ENCODE measurements around the gene RNF151.
A peak's percentile ranks its signal among the peaks of the same experiment; 100 is the strongest.
"Not testable (repeated sequence)": the region's sequence is repeated elsewhere in the genome, so short reads cannot be mapped to it uniquely, and the experiment has no call there.

The RNF151 gene

DNA sequence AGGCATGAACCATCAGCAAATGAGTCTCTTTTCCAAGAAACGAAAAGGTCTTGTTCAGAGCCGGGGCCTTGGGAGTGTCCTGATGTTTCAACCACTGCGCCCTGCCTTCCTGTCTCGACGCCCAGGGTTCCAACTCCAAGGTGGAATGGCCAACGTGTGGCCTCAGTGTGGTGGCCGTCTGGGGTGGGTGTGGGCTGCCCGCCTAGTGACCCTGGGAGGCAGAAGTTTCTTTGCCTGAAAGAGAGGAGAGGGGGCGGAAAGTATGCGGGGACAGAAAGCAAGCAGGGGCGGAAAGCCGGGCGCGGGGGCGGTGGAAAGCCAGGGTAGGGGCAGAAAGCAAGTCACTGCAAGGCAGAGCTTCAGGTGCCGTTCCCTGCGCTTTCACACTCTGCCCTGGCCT lies 27.7 kb upstream of the RNF151 start:
- DNase-seq (ENCODE audit: low read depth): no peak
- no peak overlapping the region for H3K4me3 ChIP-seq (ENCODE audit: low read depth, low read length)
- TF ChIP-seq, protein P1, sequence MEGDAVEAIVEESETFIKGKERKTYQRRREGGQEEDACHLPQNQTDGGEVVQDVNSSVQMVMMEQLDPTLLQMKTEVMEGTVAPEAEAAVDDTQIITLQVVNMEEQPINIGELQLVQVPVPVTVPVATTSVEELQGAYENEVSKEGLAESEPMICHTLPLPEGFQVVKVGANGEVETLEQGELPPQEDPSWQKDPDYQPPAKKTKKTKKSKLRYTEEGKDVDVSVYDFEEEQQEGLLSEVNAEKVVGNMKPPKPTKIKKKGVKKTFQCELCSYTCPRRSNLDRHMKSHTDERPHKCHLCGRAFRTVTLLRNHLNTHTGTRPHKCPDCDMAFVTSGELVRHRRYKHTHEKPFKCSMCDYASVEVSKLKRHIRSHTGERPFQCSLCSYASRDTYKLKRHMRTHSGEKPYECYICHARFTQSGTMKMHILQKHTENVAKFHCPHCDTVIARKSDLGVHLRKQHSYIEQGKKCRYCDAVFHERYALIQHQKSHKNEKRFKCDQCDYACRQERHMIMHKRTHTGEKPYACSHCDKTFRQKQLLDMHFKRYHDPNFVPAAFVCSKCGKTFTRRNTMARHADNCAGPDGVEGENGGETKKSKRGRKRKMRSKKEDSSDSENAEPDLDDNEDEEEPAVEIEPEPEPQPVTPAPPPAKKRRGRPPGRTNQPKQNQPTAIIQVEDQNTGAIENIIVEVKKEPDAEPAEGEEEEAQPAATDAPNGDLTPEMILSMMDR (IDR thresholded peaks at IDR 0.05; ENCODE audit: low read depth, low read length, missing control alignments): no peak

GRCh38 chr16:1939833-1940232 lies 26.8 kb upstream of the RNF151 start:
- not testable (repeated sequence) for DNase-seq (ENCODE audit: low read depth); H3K4me3 ChIP-seq (ENCODE audit: low read depth, low read length)

DNA sequence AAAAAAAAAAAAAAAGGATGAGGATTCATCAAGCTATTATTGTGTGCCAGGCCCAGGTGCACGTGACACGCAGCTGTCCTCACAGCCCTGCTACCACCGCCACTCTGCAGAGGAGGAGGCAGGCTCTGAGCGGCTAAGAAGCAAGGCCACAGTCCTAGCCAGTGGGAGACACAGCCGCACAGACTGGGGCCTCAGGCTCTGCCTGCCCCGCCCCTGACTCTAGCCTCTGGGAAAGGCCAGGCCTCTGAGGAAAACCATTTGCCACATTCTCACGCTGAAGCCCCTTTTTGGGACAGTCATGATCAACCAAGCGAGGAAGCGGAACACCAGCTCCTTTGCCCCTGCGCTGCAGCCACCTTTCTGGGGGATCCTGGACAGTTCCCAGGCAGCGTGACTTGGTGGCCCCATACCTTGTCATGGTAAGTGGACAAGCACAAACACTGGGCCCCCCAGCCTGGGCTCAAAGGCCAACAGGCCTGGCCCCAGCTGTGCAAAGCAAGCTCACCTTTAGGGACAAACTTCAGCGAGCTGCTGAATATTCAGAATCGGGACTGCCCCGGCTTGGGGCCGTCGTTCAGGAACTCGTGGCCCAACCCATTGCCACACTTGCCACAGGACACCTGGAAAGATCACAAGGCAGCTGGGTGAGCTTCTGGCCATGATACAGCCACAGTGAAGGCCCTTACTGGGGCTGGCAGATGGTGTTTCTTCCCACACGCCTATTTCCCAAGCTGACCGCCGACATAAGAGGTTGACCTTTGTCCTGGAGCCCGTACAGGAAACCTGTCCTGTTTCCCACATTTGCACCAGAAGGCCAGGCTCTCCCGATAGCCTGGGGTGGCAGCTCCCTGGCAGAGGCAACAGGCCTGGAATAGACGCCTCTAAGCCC lies 26.1 kb upstream of the RNF151 start:
- H3K4me3 ChIP-seq (ENCODE audit: low read depth, low read length): no peak overlapping the region
- no peak for DNase-seq (ENCODE audit: low read depth)
- TF ChIP-seq, protein P1 (IDR thresholded peaks at IDR 0.05; ENCODE audit: low read depth, low read length, missing control alignments): no peak

DNA sequence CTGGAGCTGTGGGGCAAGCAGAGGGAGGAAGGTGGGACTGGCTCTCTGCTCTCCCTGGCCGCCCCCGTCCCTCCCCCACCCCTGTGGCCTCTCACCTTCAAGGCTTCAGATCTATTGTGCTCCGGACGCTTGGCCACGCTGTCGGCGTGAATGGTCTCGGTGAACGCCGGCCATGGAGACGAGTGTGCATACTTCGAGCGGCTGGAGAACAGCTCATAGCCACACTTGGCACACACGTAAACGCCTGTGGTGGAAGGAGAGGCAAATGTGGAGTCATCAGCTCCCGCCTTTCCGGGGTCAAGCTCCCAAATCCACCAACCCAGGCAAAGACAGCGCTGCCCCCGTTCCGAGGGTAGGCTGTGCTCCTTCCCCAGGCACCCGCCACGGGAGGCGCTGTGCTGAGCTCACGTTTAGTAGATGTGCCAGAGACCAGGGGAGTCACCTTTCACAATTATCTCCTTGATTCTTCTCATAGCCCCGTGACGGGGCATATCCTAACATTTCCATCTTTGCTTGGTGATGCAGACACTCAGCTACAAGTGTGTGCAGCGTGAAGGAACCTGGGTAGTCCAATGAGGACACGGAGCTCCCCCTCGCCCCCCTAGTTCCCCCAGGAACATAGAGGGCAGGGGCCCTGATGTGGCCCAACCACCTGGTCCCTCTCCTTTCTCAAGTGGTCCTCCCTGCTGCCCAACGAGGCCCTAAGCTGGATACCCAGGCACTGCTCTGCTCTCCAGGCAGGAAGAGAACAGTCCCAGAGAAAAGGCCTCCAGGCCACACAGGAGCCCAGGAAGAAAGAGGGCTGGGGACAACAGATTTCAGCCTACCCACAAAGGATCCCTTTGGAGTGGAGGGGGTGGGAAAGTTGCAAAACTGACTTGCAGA lies 25.3 kb upstream of the RNF151 start:
- TF ChIP-seq, protein P1 (IDR thresholded peaks at IDR 0.05; ENCODE audit: low read depth, low read length, missing control alignments): no peak
- no peak for DNase-seq (ENCODE audit: low read depth)
- peak overlapping the region; percentile 95 for H3K4me3 ChIP-seq (ENCODE audit: low read depth, low read length)

DNA sequence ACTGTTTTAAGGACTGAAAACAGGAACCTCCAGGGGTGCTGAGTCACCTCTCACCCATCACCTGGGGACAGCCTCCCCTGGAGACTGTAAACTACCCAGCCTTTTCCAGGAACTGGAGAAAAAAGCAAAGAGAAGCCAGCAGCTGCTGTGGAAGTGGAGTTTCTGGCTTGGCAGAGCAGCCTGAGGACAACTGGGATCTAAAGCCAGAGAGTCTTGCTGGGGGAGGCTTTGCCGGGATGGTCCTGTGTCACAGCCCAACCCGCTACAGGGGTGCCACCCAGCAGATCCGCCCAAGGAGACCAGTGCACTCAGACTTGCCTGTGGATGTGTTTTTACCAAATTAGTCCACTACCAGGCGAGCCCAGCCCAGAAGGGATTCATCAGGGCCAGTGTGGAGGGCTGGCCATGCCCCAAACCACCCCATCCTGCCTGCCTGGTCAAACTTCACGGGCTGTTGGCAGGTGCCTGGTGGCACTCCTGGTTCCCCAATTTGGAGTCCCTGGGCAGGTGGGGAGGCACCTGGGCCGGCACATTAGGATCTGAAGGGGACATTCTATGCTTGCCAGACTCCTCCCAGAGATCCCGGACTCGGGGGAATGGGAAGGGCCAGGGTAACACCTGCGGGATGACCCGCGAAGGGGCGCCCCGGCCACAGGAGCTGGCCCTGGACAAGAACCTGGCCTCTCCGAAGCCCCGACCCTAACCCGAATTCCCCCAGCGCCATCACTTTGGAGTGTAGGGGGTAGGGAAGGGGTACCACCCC lies 24.4 kb upstream of the RNF151 start:
- no peak for DNase-seq (ENCODE audit: low read depth)
- TF ChIP-seq, protein P1 (IDR thresholded peaks at IDR 0.05; ENCODE audit: low read depth, low read length, missing control alignments): no peak
- peak overlapping the region; percentile 95 for H3K4me3 ChIP-seq (ENCODE audit: low read depth, low read length)

DNA sequence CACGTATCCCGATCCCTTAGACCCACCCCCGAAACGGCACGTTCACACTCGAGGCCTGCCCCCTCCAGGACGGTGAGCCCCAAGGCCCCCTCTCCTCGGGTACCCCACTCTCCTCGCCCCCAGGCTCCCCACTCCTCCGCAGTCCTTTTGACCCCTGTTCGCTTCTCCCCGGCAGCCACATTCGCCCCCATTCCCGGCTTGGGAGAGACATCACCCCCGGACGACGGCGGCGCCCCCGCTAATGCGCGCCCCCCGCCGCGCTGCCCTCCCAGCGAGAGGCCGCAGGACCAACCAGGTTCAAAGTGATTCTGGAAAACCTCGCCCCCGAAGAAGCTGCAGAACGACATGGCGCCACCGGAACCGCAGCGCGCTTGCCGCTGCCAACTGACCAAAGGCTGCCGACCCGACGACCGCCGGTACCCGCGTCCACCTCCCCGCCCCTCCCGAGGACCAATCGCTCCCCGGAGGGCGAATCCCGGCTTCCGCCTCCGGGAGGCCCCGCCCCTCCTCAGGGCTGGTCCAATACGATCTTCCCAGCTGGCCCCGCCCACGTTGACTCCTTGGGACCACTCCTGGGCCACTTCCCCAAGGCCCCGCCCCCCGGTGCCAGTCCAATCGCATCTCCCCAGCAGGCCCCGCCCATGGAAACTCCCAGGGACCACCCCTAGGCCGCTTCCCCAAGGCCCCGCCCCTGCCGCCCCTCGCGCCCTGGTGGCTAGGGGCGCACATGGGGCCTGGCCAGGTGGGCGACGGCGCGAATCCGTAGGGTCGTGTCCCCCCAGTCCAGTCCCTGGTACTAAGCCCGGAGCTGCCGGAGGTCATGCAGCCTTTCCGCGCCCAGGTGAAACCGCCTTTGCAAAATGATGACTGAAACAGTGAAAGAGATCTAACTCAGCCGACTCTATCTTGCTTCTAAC lies 23.6 kb upstream of the RNF151 start, which contains the start of gene MSRB1:
MSRB1 (minus strand) TSS at position 390 of the 917 bp plus-strand sequence; CDS start at position 347, 43 bp downstream.
- peak; percentile 92 for DNase-seq (ENCODE audit: low read depth)
- TF ChIP-seq, protein P1 (IDR thresholded peaks at IDR 0.05; ENCODE audit: low read depth, low read length, missing control alignments): no peak
- peak within 1 kb of the TSS; percentile 95 for H3K4me3 ChIP-seq (ENCODE audit: low read depth, low read length)

All from GM12864 (cell line).